ENCODE results near the gene CENATAC.

GRCh38 chr11:119052163-119052814 lies 54.4 kb downstream of the CENATAC start:
- TF ChIP-seq CTCF (IDR thresholded peaks at IDR 0.05) = no peak
- no peak for TF ChIP-seq POLR2A (IDR thresholded peaks at IDR 0.05)
